Adrenal gland (tissue), 12 donors: ENCODE results near the gene KRT16. TPM values are rescaled to one million over a fixed set of nuclear protein-coding genes. Genes with fewer than 3 reads are reported as not detected.
"Not testable (repeated sequence)": the region's sequence is repeated elsewhere in the genome, so short reads cannot be mapped to it uniquely, and the experiment has no call there.

Experiments
- DNase-seq, 7 donors: peaks; one replicate each; pipeline ENCODE4 v3.0.0-alpha.2; 2019 to 2020
- H3K27ac ChIP-seq, 5 donors: fragments of 200-600 bp; sonication (generic) in 4 of 5; 1 replicate in 3 of 5; 2 replicates in 2 of 5; pipeline versions ENCODE4 v1.5.1 to v1.8.0; 2016 to 2020; ENCODE audit warnings: mild to moderate bottlenecking in 1 of 5
- H3K27me3 ChIP-seq: fragments of 200-600 bp; 2 replicates; pipeline ENCODE4 v1.8.0; 2021
- H3K36me3 ChIP-seq, 2 donors: fragments of 200-600 bp; replicated peaks in 1 of 2; 1 replicate in 1 of 2; 2 replicates in 1 of 2; pipeline versions ENCODE4 v1.5.1 to v1.8.0; 2018 to 2022
- H3K4me1 ChIP-seq, 2 donors: fragments of 200-600 bp; replicated peaks in 1 of 2; 1 replicate in 1 of 2; 2 replicates in 1 of 2; pipeline versions ENCODE4 v1.5.1 to v1.8.0; 2018 to 2021
- H3K4me3 ChIP-seq, 4 donors: fragments of 200-600 bp; sonication (generic) in 3 of 4; one replicate each; pipeline ENCODE4 v1.5.1; 2016 to 2018
- H3K9me3 ChIP-seq, 3 donors: fragments of 200-600 bp; sonication (generic) in 1 of 3; replicated peaks in 1 of 3; 1 replicate in 2 of 3; 2 replicates in 1 of 3; pipeline versions ENCODE4 v1.5.1 to v1.8.0; 2016 to 2021
- CTCF ChIP-seq, 6 experiments: fragments of 450-650 bp in 4 of 6; fragments of 200-600 bp in 2 of 6; sonication (generic) in 1 of 6; IDR thresholded peaks; 1 replicate in 5 of 6; 2 replicates in 1 of 6; pipeline versions ENCODE4 v1.5.1 to v1.8.0; 2016 to 2021; ENCODE audit warnings: antibody characterized with exemption in 6 of 6, mild to moderate bottlenecking in 2 of 6, moderate library complexity in 1 of 6
- POLR2A ChIP-seq, 2 donors: fragments of 450-650 bp; IDR thresholded peaks; one replicate each; pipeline ENCODE4 v1.6.1; 2017; ENCODE audit warnings: antibody characterized with exemption in 2 of 2, mild to moderate bottlenecking in 2 of 2, moderate library complexity in 1 of 2
- WGBS, 4 donors: extraction: QIAGEN DNeasy Blood & Tissue Kit in 2 of 4; methylation state at CpG; one replicate each; pipeline versions ENCODE4 v1.1.5 to v1.1.7; 2013 to 2017; 5-methylcytosine and 5-hydroxymethylcytosine counted together
- intact Hi-C, 2 donors: fragments of 100-400 bp; cut with DNase I; formaldehyde crosslinking; loops; one replicate each; pipeline versions ENCODE4 v1.14.1 to v1.15.0; 2022 to 2023
- polyA plus RNA-seq, 3 donors: library from polyadenylated mRNA; stranded (reverse); fragments of 200-250 nt in 2 of 3; fragments of 350-450 nt in 1 of 3; fragmentation: Illumina TruSeq in 1 of 3; extraction: RNeasy Lipid Tissue Mini Kit (QIAGEN cat#74804) in 1 of 3; gene quantifications; one replicate each; pipeline ENCODE4 v1.2.3, GENCODE V29; 2013 to 2014
- total RNA-seq, 9 donors: library from RNA; depleted of rRNA in 4 of 9; stranded (reverse); fragments of >200 nt in 4 of 9; fragments of 120-200 nt in 1 of 9; fragmentation: NEBNext Ultra II Directional in 1 of 9; extraction: Animal tissue kit (Norgen Biotek cat#: 25700) in 1 of 9; gene quantifications; one replicate each; pipeline versions ENCODE4 v1.1.0 to v1.2.4, GENCODE V29; 2013 to 2023
- donor health status: healthy with polysubstance abuse.
- donor health status: Bipolar disorder and iron deficiency.
- donor health status: DM: yes; HTN: yes; CAD: no.
- donor health status: DM: no; HTN: no; CAD: no.
- donor health status: DM: no; HTN: no; CAD: no.
- donor health status: DM: yes; HTN: yes; CAD: no.

Gene KRT16
- total and polyA plus RNA-seq, 12 donors, result 0.18 to 4.5 (median 0.69) TPM; not detected in 3

GRCh38 chr17:41619036-41619926, 6.7 kb upstream of the KRT16 start:
- WGBS, 4 donors, result 64 to 75% (median 74%) methylated on average over 9 to 20 of the region's 20 CpGs
- no peaks in the 10 kb centered on the region for H3K36me3 ChIP-seq
- TF ChIP-seq POLR2A (IDR thresholded peaks at IDR 0.05) (no peak), CTCF (IDR thresholded peaks at IDR 0.05) (no peak)

GRCh38 chr17:41618341-41619035, 5.9 kb upstream of the KRT16 start:
- H3K36me3 ChIP-seq, result no peaks in the 10 kb centered on the region
- no peak overlapping the region for H3K4me3 ChIP-seq
- 60 to 87% (median 75%) methylated on average over 4 to 13 of the region's 13 CpGs for WGBS, 4 donors
- intact Hi-C loops, result no loop called here
- no peak for TF ChIP-seq CTCF (IDR thresholded peaks at IDR 0.05)
- no peak for TF ChIP-seq POLR2A (IDR thresholded peaks at IDR 0.05)
- H3K27ac ChIP-seq, result no peak overlapping the region
- no peaks in the 10 kb centered on the region for H3K9me3 ChIP-seq
- H3K4me1 ChIP-seq, result no peaks in the 10 kb centered on the region
- DNase-seq, result no peak
- no peaks in the 10 kb centered on the region for H3K27me3 ChIP-seq

More at GRCh38 chr17:41619036-41619926, 6.7 kb upstream of the KRT16 start:
- Histone ChIP-seq H3K27me3 (no peaks in the 10 kb centered on the region), H3K4me3 (no peak overlapping the region), H3K4me1 (no peaks in the 10 kb centered on the region), H3K27ac (no peak overlapping the region), H3K9me3 (no peaks in the 10 kb centered on the region)
- DNase-seq, result no peak
- intact Hi-C loops, result no loop called here

- Histone ChIP-seq H3K4me3 (no peak overlapping the region), H3K9me3 (no peaks in the 10 kb centered on the region), H3K27ac (no peak overlapping the region), H3K4me1 (no peaks in the 10 kb centered on the region), H3K36me3 (no peaks in the 10 kb centered on the region), H3K27me3 (no peaks in the 10 kb centered on the region)
- DNase-seq, result no peak
- TF ChIP-seq CTCF (IDR thresholded peaks at IDR 0.05), result no peak
- no peak for TF ChIP-seq POLR2A (IDR thresholded peaks at IDR 0.05)
- WGBS, 4 donors, result 65 to 73% (median 70%) methylated on average over 6 to 11 of the region's 11 CpGs
- intact Hi-C loops, result no loop called here
Observed at GRCh38 chr17:41617698-41618097, 5.1 kb upstream of the KRT16 start.

- DNase-seq, result no peak
- intact Hi-C loops, result no loop called here
- TF ChIP-seq POLR2A (IDR thresholded peaks at IDR 0.05) (no peak), CTCF (IDR thresholded peaks at IDR 0.05) (no peak)
- Histone ChIP-seq H3K4me1 (no peaks in the 10 kb centered on the region), H3K9me3 (no peaks in the 10 kb centered on the region), H3K36me3 (no peaks in the 10 kb centered on the region), H3K4me3 (no peak overlapping the region), H3K27me3 (no peaks in the 10 kb centered on the region), H3K27ac (no peak overlapping the region)
- 67 to 88% (median 72%) methylated on average over 2 to 3 of the region's 3 CpGs; no CpG with 5 or more reads in 1 of the 4 donors for WGBS, 4 donors
Observed at GRCh38 chr17:41617136-41617535, 4.6 kb upstream of the KRT16 start.

- H3K4me1 ChIP-seq, H3K27ac ChIP-seq, H3K9me3 ChIP-seq, H3K36me3 ChIP-seq, intact Hi-C loops, H3K27me3 ChIP-seq, DNase-seq, H3K4me3 ChIP-seq: not testable (repeated sequence)
- WGBS, 4 donors, result 62 to 89% (median 73%) methylated on average over 3 to 4 of the region's 4 CpGs
Observed at GRCh38 chr17:41616486-41616885, 3.9 kb upstream of the KRT16 start.
